Measurements from ENCODE around the gene MYO18A. TPM values are rescaled to one million over a fixed set of nuclear protein-coding genes. Genes with fewer than 3 reads are reported as not detected.

MYO18A gene
- total RNA-seq, 2 experiments from 2014 or later: 27.5 to 29.6 TPM

- POLR2A ChIA-PET: interaction anchor here (1.4 kb wide), 1 partner anchor 32 kb away, joined by 6 read pairs; no protein-coding TSS in a partner anchor
- CTCF ChIA-PET: interaction anchor here (0.6 to 25.8 kb wide), 11 partner anchors 9 to 286 kb away, joined by 3 to 405 read pairs (median 3); partner anchors contain the start of gene MYO18A
Measured at GRCh38 chr17:29145289-29146073, 34.7 kb downstream of the MYO18A start.

GRCh38 chr17:29143894-29144293 lies 36.3 kb downstream of the MYO18A start:
- ChIA-PET CTCF (interaction anchor here (25.8 kb wide), 1 partner anchor 24 kb away, joined by 405 read pairs; no protein-coding TSS in a partner anchor), POLR2A (interaction anchor here (1.0 kb wide), 1 partner anchor 20 kb away, joined by 3 read pairs; no protein-coding TSS in a partner anchor)

DNA sequence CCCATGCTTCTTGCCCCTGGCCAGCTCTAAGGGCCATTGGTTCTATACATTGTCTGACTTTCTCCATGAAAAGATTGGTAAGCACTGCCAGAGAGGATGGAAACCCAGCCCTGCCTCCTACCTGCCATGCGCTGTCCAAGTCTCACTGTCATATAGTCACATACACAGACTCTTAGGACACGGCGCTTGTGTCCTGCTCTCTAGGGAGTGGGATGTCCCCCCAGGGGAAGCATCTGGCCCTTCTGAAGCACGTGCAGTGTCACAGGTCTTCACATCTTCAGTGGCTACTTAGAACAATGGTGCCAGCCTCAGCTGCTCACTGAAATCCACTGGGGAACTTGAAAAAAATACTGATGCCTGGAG lies 38.7 kb downstream of the MYO18A start:
- ChIA-PET CTCF (interaction anchor here (1.0 to 25.8 kb wide), 5 partner anchors 10 to 78 kb away, joined by 3 to 405 read pairs (median 4); partner anchors contain the start of gene MYO18A), POLR2A (interaction anchor here (1.6 kb wide), 1 partner anchor 421 kb away, joined by 8 read pairs; the partner anchor contains the start of gene RPL23A)

DNA sequence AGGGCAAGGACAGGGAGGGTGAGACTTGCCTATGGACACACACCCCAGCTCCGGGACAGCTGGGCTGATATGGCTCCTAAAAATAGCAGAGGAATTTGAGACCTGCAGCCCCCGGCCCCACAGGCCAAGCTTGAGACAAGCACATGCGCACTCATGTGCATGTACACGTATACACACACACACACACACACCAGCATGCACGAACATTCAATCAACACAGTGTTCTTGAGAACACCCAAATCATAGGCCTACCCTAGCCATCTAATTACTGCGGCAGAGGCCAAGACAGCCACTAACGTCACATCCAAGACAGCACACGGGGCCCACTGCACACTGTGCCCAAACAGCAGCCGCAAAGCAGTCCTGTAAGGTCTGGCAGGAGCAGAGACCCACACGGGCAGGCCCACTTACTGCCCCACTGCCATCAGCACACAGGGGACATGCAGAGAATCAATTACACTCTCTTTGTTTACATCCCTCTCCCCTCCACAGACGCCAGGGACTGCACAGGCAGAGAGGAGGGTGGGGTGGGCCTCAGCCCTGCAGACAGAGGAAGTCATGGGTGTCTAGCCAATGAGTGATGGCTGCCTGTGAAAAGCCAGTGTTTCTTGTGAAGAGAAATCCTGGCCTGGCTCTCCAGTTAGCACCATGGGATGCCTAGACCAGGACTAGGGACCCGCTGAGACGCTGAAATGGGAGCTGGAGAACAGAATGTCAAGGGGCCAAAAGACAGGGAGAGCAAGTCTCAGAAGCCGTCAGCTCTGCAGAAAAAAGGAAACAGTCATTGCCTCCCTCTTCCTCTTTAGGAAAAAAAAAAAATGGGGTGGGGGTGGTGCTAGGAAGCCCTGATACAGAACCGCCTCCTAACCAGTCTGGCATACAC lies 39.3 kb downstream of the MYO18A start:
- CTCF ChIA-PET: interaction anchor here (1.0 to 25.8 kb wide), 5 partner anchors 8 to 44 kb away, joined by 3 to 405 read pairs (median 6); partner anchors contain the start of gene MYO18A
- POLR2A ChIA-PET: interaction anchor here (0.6 to 2.7 kb wide), 9 partner anchors 8 to 992 kb away, joined by 3 to 12 read pairs (median 8); partner anchors contain the start of genes MYO18A, NUFIP2 and RPL23A

DNA sequence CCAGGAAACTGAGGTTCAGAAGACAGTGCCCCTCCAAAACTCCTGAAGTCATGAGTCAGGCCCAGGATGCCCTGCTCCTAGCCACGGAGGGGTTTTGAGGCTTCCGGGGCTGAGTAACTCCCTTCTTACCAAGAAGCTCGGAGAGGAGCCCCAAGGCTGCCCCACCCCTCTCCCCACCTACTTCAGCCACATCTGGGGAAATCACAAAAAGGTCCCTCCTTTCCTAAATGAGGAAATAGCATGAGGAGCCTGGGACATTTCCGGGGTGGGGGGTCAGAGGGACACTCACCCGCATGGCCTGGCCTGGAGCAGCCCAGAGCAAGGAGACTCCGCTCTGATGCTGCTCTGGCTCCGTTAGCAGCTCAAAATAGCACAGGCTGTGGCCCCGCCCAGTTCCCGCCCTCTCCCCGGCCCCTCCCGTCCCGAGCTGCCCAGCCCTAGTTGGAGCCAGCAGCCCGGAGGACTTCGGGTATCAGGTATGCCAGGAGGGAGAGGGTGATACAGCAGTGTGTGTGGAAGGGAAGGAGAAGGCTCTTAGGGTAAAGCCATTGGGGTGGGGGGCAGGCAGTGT lies 40.1 kb downstream of the MYO18A start:
- ChIA-PET POLR2A (interaction anchor here (0.7 to 2.7 kb wide), 8 partner anchors 8 to 420 kb away, joined by 3 to 12 read pairs (median 8); partner anchors contain the start of genes NUFIP2 and RPL23A), CTCF (interaction anchor here (0.9 to 25.8 kb wide), 4 partner anchors 8 to 191 kb away, joined by 3 to 405 read pairs (median 10); partner anchors contain the start of gene MYO18A)

DNA sequence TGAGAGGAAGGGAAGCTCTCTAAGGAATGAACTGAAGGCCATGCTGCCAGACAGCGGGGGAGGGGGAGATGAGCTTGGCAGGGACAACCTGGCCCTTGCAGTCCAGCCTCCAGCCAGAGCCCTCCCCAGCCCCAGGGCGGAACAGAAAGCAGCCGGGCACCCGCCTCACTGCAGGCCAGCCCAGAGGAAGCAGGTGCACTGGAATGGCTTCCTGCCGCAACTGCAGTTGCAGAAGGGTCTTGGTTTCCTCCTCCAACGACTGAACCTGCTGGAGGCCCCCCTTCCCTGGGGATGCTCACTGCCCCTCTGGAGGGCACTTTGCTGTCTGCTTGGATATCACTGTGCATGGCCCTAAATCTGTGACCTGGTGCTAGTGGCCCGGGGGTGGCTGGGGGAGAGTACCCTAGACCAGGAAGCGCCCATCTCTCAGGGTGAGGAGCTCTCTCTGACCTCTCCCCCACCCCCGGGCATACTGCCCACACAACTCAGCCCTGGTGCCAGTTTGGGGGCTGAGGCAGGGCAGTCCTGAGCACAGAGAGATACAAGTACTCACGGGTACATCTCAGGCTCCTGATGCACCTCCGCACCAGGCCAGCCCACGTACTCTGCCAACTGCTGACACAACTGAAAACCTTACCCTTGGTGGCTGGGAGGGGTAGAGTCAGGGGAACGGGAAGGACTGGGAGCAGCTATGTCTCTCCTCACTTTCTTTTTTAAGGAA lies 41.1 kb downstream of the MYO18A start:
- ChIA-PET CTCF (interaction anchor here (0.8 to 25.8 kb wide), 6 partner anchors 9 to 190 kb away, joined by 3 to 405 read pairs (median 6); partner anchors contain the start of gene MYO18A), POLR2A (interaction anchor here (1.0 to 2.7 kb wide), 6 partner anchors 10 to 155 kb away, joined by 3 to 12 read pairs (median 10); partner anchors contain the start of gene NUFIP2)

GRCh38 chr17:29138184-29138955 lies 41.8 kb downstream of the MYO18A start:
- POLR2A ChIA-PET: interaction anchor here (1.2 to 2.7 kb wide), 5 partner anchors 10 to 156 kb away, joined by 3 to 12 read pairs (median 8); partner anchors contain the start of gene NUFIP2
- CTCF ChIA-PET: interaction anchor here (0.8 to 25.8 kb wide), 8 partner anchors 10 to 156 kb away, joined by 3 to 405 read pairs (median 6); partner anchors contain the start of genes MYO18A and NUFIP2

GRCh38 chr17:29136998-29137730 lies 43.0 kb downstream of the MYO18A start:
- CTCF ChIA-PET: interaction anchor here (0.7 to 25.8 kb wide), 10 partner anchors 8 to 157 kb away, joined by 3 to 405 read pairs (median 4); partner anchors contain the start of genes MYO18A and NUFIP2
- POLR2A ChIA-PET: interaction anchor here (0.5 to 1.6 kb wide), 3 partner anchors 11 to 124 kb away, joined by 3 to 5 read pairs (median 3); no protein-coding TSS in a partner anchor

DNA sequence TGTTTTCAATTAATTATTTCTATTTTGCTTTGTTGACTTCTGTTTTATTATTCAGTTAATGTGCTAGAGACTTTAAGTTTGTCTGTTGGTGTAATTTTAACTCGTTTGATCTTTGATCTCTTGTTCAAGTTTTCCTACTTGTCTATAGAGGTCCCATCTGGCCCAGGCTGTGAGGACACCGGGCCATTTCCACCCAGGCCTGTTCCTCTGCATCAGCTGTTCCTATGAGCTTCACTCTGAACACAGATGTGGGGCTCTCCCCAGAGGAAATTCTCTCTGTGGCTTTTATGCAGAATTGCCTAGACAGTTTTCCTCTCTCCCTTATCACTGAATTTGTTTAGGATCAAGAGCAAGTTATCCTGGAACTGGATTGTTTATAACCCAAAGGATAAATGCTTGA lies 44.7 kb downstream of the MYO18A start:
- POLR2A ChIA-PET: no interaction called here
- CTCF ChIA-PET: interaction anchor here (25.8 kb wide), 1 partner anchor 16 kb away, joined by 405 read pairs; no protein-coding TSS in a partner anchor

GRCh38 chr17:29133121-29133713 lies 47.0 kb downstream of the MYO18A start:
- POLR2A ChIA-PET: interaction anchor here (0.6 to 1.0 kb wide), 2 partner anchors 47 to 515 kb away, joined by 3 read pairs; partner anchors contain the start of gene MYO18A
- CTCF ChIA-PET: interaction anchor here (1.1 to 25.8 kb wide), 4 partner anchors 12 to 180 kb away, joined by 3 to 405 read pairs (median 5); no protein-coding TSS in a partner anchor

DNA sequence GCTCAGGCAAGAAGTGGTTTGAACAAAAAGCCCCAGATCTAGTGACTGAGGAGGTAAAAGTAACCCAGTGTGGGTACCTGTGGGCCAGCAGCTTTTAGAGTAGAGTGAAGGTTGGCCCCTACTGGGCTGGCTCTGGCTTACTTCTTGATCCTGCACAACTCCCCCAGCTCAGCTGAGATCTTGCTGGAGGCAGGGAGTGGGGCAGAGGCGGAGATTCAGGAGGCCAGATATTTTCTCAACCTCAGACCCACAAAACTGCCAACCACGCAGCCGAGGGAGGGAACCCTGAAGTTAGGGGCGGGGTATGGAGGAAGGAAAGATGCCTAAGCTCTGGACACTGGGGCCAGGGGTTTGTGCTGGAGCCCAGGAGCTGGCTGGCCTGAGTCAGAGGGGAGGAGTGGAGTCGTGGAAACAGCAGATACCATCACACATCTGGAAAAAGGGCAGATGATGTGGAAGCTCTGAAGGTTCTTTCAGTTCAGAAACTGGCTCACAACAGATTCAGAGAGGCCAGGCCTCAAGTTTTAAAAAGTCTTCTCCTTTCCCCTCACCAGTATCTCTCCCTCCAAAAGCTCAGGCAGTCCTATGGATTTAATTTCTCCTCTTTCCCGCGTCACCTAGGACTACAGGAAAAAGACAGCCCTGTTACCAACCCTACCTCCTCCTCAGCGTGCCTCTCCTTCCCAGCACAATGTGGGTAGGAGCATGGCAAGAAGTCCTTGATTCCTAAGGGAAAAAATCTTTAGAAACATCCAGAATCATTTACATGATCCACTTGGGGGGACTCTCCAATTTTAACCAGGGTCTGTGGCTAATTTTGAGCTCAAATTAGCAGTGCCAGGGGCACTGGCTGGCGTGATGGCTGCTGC lies 48.1 kb downstream of the MYO18A start:
- POLR2A ChIA-PET: interaction anchor here (0.5 to 1.2 kb wide), 3 partner anchors 8 to 362 kb away, joined by 3 to 6 read pairs (median 3); partner anchors contain the start of gene MYO18A
- CTCF ChIA-PET: interaction anchor here (0.9 to 25.8 kb wide), 6 partner anchors 10 to 179 kb away, joined by 3 to 405 read pairs (median 5); no protein-coding TSS in a partner anchor

DNA sequence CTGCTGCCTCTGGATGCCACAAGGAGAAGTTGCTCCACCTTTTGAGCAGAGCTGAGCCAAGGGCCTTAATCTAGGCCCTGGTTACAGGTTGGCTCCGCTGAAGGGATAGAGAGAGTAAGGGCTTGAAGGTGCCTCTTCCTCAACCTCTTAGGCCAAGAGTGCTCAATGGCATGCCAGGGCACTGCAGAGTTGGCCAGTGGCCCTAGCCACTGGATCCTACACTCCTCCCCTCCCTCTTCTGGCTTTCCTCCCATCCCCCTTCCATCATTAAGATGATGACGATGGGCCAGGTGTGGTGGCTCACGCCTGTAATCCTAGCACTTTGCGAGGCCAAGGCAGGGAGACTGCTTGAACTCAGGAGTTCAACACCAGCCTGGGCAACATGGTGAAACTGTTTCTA lies 50.5 kb downstream of the MYO18A start:
- CTCF ChIA-PET: interaction anchor here (0.6 to 25.8 kb wide), 3 partner anchors 10 to 161 kb away, joined by 3 to 405 read pairs (median 405); no protein-coding TSS in a partner anchor
- POLR2A ChIA-PET: no interaction called here

DNA sequence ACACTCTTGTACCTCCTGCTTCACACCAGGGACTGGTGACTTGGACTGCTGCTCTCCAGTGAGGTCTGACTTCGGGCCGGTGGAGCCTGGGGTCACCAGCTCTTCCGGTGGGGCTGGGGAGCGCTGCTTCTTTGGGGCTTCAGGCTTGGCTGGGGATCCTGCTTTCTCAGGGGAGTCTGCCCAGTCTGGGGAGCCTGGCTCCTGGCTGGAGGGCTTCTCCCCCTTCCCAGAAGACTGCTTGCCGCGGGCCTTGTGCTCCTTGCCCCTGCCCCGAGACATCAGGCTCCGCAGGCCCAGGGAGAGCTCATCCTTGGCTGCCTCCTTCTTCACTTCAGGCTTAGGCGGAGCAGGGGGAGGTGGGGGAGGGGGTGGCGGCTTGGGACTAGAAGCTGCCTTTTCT lies 52.4 kb downstream of the MYO18A start:
- ChIA-PET POLR2A (interaction anchor here (0.8 kb wide), 1 partner anchor 12 kb away, joined by 3 read pairs; no protein-coding TSS in a partner anchor), CTCF (interaction anchor here (0.5 to 25.8 kb wide), 4 partner anchors 8 to 91 kb away, joined by 3 to 405 read pairs (median 204); no protein-coding TSS in a partner anchor)

- CTCF ChIA-PET: interaction anchor here (3.6 to 21.5 kb wide), 2 partner anchors 11 to 14 kb away, joined by 27 to 405 read pairs; no protein-coding TSS in a partner anchor
- POLR2A ChIA-PET: no interaction called here
Measured at GRCh38 chr17:29126268-29126930, 53.8 kb downstream of the MYO18A start.

Measured in activated CD8-positive, alpha-beta memory T cell treated with anti-CD3 and anti-CD28 coated beads for 36 hours (primary cell).